Fibroblast of pulmonary artery (primary cell): ENCODE results near the gene GJA5.

ENCODE experiments used
- DNase-seq: peaks from one replicate; pipeline ENCODE4 v3.0.0-alpha.2; 2010; ENCODE audit warnings: low read depth
- H3K4me3 ChIP-seq: replicated peaks from 2 replicates; pipeline ENCODE4 v1.5.1; 2011; ENCODE audit warnings: low read depth, mild to moderate bottlenecking, control low read depth, low read length, moderate library complexity
- CTCF ChIP-seq: IDR thresholded peaks from 2 replicates; pipeline ENCODE4 v1.5.1; 2011; ENCODE audit warnings: mild to moderate bottlenecking, control low read depth, low read length, inconsistent platforms; ENCODE audit errors: missing control alignments

Gene GJA5

GRCh38 chr1:147754661-147755060 lies 5.7 kb downstream of the GJA5 start:
- no peak for TF ChIP-seq CTCF
- DNase-seq = no peak
- no peak overlapping the region for H3K4me3 ChIP-seq

GRCh38 chr1:147753081-147753480 lies 7.3 kb downstream of the GJA5 start:
- DNase-seq = peak; percentile 25
- no peak for TF ChIP-seq CTCF

GRCh38 chr1:147752511-147752910 lies 7.9 kb downstream of the GJA5 start:
- H3K4me3 ChIP-seq = no peak overlapping the region
- DNase-seq = no peak
- no peak for TF ChIP-seq CTCF

More at GRCh38 chr1:147753081-147753480, 7.3 kb downstream of the GJA5 start:
- H3K4me3 ChIP-seq = no peak overlapping the region

GRCh38 chr1:147751346-147751745 lies 9.1 kb downstream of the GJA5 start:
- no peak for DNase-seq
- H3K4me3 ChIP-seq = no peak overlapping the region
- no peak for TF ChIP-seq CTCF

- no peak for DNase-seq
- no peak overlapping the region for H3K4me3 ChIP-seq
- TF ChIP-seq CTCF = no peak
Measured at GRCh38 chr1:147750618-147751217, 9.7 kb downstream of the GJA5 start.

GRCh38 chr1:147749792-147750191 lies 10.6 kb downstream of the GJA5 start:
- TF ChIP-seq CTCF = no peak
- DNase-seq = no peak

GRCh38 chr1:147748676-147749350 lies 11.6 kb downstream of the GJA5 start:
- TF ChIP-seq CTCF = no peak
- no peak for DNase-seq

More at GRCh38 chr1:147749792-147750191, 10.6 kb downstream of the GJA5 start:
- no peak overlapping the region for H3K4me3 ChIP-seq

More at GRCh38 chr1:147748676-147749350, 11.6 kb downstream of the GJA5 start:
- no peak overlapping the region for H3K4me3 ChIP-seq
